GM12891 (cell line): ENCODE results near the gene C1orf198.

Source experiments
- DNase-seq: peaks from one replicate; pipeline ENCODE4 v3.0.0; 2011; ENCODE audit warnings: low spot score; ENCODE audit not compliant: insufficient read length
- FAIRE-seq: peaks from 2 replicates; lab custom pipeline; 2011; peaks lifted over from hg19 to GRCh38; lab: Jason Lieb, UNC
- PAX5 ChIP-seq: IDR thresholded peaks from 2 replicates; pipeline ENCODE4 v1.6.1; 2011; ENCODE audit warnings: low read length, moderate library complexity, mild to moderate bottlenecking; ENCODE audit not compliant: insufficient read depth, severe bottlenecking
- POLR2A ChIP-seq: IDR thresholded peaks from 2 replicates; pipeline ENCODE4 v1.6.1; 2011; ENCODE audit warnings: low read depth, low read length, control low read depth
- POLR2AphosphoS5 ChIP-seq: IDR thresholded peaks from 2 replicates; pipeline ENCODE4 v1.6.1; 2011; ENCODE audit warnings: low read depth, low read length, control low read depth
- POU2F2 ChIP-seq: IDR thresholded peaks from 2 replicates; pipeline ENCODE4 v1.6.1; 2011; ENCODE audit warnings: low read depth, mild to moderate bottlenecking, control low read depth, low read length, moderate library complexity
- SPI1 ChIP-seq: IDR thresholded peaks from 2 replicates; pipeline ENCODE4 v1.6.1; 2011; ENCODE audit warnings: low read depth, low read length, control low read depth
- TAF1 ChIP-seq: IDR thresholded peaks from 2 replicates; pipeline ENCODE4 v1.6.1; 2011; ENCODE audit warnings: low read depth, low read length, control low read depth

The C1orf198 gene

GRCh38 chr1:230794431-230794830, 73.9 kb downstream of the C1orf198 start:
- DNase-seq (no peak), FAIRE-seq (no peak)
- TF ChIP-seq POLR2A (no peak), POLR2AphosphoS5 (no peak), POU2F2 (no peak), SPI1 (no peak), PAX5 (no peak), TAF1 (no peak)

- TF ChIP-seq POU2F2 = no peak
- no peak for TF ChIP-seq POLR2AphosphoS5
- TF ChIP-seq PAX5 = no peak
- TF ChIP-seq POLR2A = no peak
- no peak for TF ChIP-seq TAF1
- no peak for TF ChIP-seq SPI1
- FAIRE-seq = no peak
- DNase-seq = no peak
These were observed 74.9 kb downstream of the C1orf198 start for GRCh38 chr1:230793463-230793745.

GRCh38 chr1:230792691-230793462, 75.4 kb downstream of the C1orf198 start:
- no peak for TF ChIP-seq SPI1
- no peak for TF ChIP-seq TAF1
- TF ChIP-seq PAX5 = no peak
- TF ChIP-seq POU2F2 = no peak
- no peak for TF ChIP-seq POLR2AphosphoS5
- TF ChIP-seq POLR2A = no peak
- DNase-seq (no peak), FAIRE-seq (no peak)

- TF ChIP-seq TAF1 (no peak), PAX5 (no peak), SPI1 (no peak), POLR2AphosphoS5 (no peak), POLR2A (no peak), POU2F2 (no peak)
- DNase-seq (no peak), FAIRE-seq (no peak)
These were observed 76.2 kb downstream of the C1orf198 start for GRCh38 chr1:230791986-230792564.

- DNase-seq = no peak
- no peak for TF ChIP-seq POLR2A
- no peak for TF ChIP-seq TAF1
- no peak for TF ChIP-seq PAX5
- no peak for TF ChIP-seq SPI1
- no peak for TF ChIP-seq POU2F2
- no peak for TF ChIP-seq POLR2AphosphoS5
- no peak for FAIRE-seq
These were observed 78.3 kb downstream of the C1orf198 start for GRCh38 chr1:230790026-230790425.

GRCh38 chr1:230788561-230789275, 79.6 kb downstream of the C1orf198 start:
- FAIRE-seq = no peak

GRCh38 chr1:230787471-230787870, 80.8 kb downstream of the C1orf198 start:
- no peak for TF ChIP-seq POLR2AphosphoS5
- no peak for DNase-seq
- FAIRE-seq = no peak

More at GRCh38 chr1:230788561-230789275, 79.6 kb downstream of the C1orf198 start:
- DNase-seq = no peak
- no peak for TF ChIP-seq PAX5
- no peak for TF ChIP-seq POLR2AphosphoS5
- TF ChIP-seq TAF1 = no peak
- no peak for TF ChIP-seq POLR2A
- no peak for TF ChIP-seq POU2F2
- TF ChIP-seq SPI1 = no peak
